Superior temporal gyrus (tissue), 1 donor: ENCODE data around the gene NCOR1.
A peak's percentile ranks its signal among the peaks of the same experiment; 100 is the strongest.
"Not testable (repeated sequence)": the region's sequence is repeated elsewhere in the genome, so short reads cannot be mapped to it uniquely, and the experiment has no call there.

Experiments used
- DNase-seq: peaks from one replicate; pipeline ENCODE4 v3.0.0-alpha.2; 2016; ENCODE audit errors: extremely low spot score

Gene NCOR1

GRCh38 chr17:16150251-16150856 lies 65.0 kb downstream of the NCOR1 start:
- no peak for DNase-seq

- DNase-seq, result no peak
Observed at GRCh38 chr17:16148596-16148995, 66.7 kb downstream of the NCOR1 start.

GRCh38 chr17:16145319-16145890 lies 69.9 kb downstream of the NCOR1 start:
- not testable (repeated sequence) for DNase-seq

GRCh38 chr17:16141685-16142084 lies 73.6 kb downstream of the NCOR1 start:
- no peak for DNase-seq

GRCh38 chr17:16140854-16141253 lies 74.5 kb downstream of the NCOR1 start:
- no peak for DNase-seq

GRCh38 chr17:16135461-16135860 lies 79.9 kb downstream of the NCOR1 start:
- DNase-seq, result no peak

- no peak for DNase-seq
Observed at GRCh38 chr17:16131593-16131992, 83.7 kb downstream of the NCOR1 start.

GRCh38 chr17:16129441-16130205 lies 85.7 kb downstream of the NCOR1 start:
- no peak for DNase-seq

- no peak for DNase-seq
Observed at GRCh38 chr17:16123531-16123930, 91.8 kb downstream of the NCOR1 start.

GRCh38 chr17:16122697-16123434 lies 92.5 kb downstream of the NCOR1 start:
- no peak for DNase-seq

- DNase-seq, result no peak
Observed at GRCh38 chr17:16121915-16122314, 93.4 kb downstream of the NCOR1 start.

- DNase-seq, result no peak
Observed at GRCh38 chr17:16120937-16121336, 94.4 kb downstream of the NCOR1 start.

GRCh38 chr17:16117149-16117548 lies 98.2 kb downstream of the NCOR1 start:
- no peak for DNase-seq

- DNase-seq, result not testable (repeated sequence)
Observed at GRCh38 chr17:16115077-16115698, 100.1 kb downstream of the NCOR1 start.

GRCh38 chr17:16108871-16109270 lies 106.5 kb downstream of the NCOR1 start:
- DNase-seq, result no peak

GRCh38 chr17:16108386-16108785 lies 106.9 kb downstream of the NCOR1 start:
- no peak for DNase-seq

- no peak for DNase-seq
Observed at GRCh38 chr17:16107165-16107770, 108.1 kb downstream of the NCOR1 start.

GRCh38 chr17:16106161-16106891 lies 109.0 kb downstream of the NCOR1 start:
- peak; percentile 92 for DNase-seq

- no peak for DNase-seq
Observed at GRCh38 chr17:16104189-16104588, 111.1 kb downstream of the NCOR1 start.

GRCh38 chr17:16101440-16101839 lies 113.9 kb downstream of the NCOR1 start:
- DNase-seq, result no peak
